Stromal cell of bone marrow (primary cell): ENCODE results near the gene STK32B.
"Not testable (repeated sequence)": the region's sequence is repeated elsewhere in the genome, so short reads cannot be mapped to it uniquely, and the experiment has no call there.

Experiments
- DNase-seq: peaks from one replicate; pipeline ENCODE4 v3.0.0-alpha.2; 2012; ENCODE audit warnings: low read depth

STK32B gene

GRCh38 chr4:5395781-5396180 lies 344.5 kb downstream of the STK32B start:
- no peak for DNase-seq

GRCh38 chr4:5398056-5398455 lies 346.8 kb downstream of the STK32B start:
- no peak for DNase-seq

- DNase-seq: no peak
These were observed 347.8 kb downstream of the STK32B start for GRCh38 chr4:5399124-5399523.

- no peak for DNase-seq
These were observed 348.6 kb downstream of the STK32B start for GRCh38 chr4:5399790-5400421.

- DNase-seq: no peak
These were observed 352.6 kb downstream of the STK32B start for GRCh38 chr4:5403746-5404497.

- peak; percentile 23 for DNase-seq
These were observed 358.0 kb downstream of the STK32B start for GRCh38 chr4:5409237-5409636.

- DNase-seq: no peak
These were observed 358.8 kb downstream of the STK32B start for GRCh38 chr4:5409972-5410618.

GRCh38 chr4:5412296-5412695 lies 361.0 kb downstream of the STK32B start:
- DNase-seq: no peak

GRCh38 chr4:5412751-5413150 lies 361.5 kb downstream of the STK32B start:
- DNase-seq: no peak

GRCh38 chr4:5416637-5417036 lies 365.4 kb downstream of the STK32B start:
- DNase-seq: no peak

- DNase-seq: no peak
These were observed 369.0 kb downstream of the STK32B start for GRCh38 chr4:5420266-5420665.

- DNase-seq: no peak
These were observed 370.1 kb downstream of the STK32B start for GRCh38 chr4:5421416-5421815.

GRCh38 chr4:5422195-5422594 lies 370.9 kb downstream of the STK32B start:
- no peak for DNase-seq

GRCh38 chr4:5423670-5424069 lies 372.4 kb downstream of the STK32B start:
- DNase-seq: no peak

- DNase-seq: no peak
These were observed 372.9 kb downstream of the STK32B start for GRCh38 chr4:5424211-5424610.

- no peak for DNase-seq
These were observed 373.6 kb downstream of the STK32B start for GRCh38 chr4:5424901-5425300.

- DNase-seq: no peak
These were observed 378.5 kb downstream of the STK32B start for GRCh38 chr4:5429747-5430146.

GRCh38 chr4:5433196-5433595 lies 381.9 kb downstream of the STK32B start:
- DNase-seq: no peak

- no peak for DNase-seq
These were observed 383.9 kb downstream of the STK32B start for GRCh38 chr4:5435201-5435600.

- no peak for DNase-seq
These were observed 384.5 kb downstream of the STK32B start for GRCh38 chr4:5435823-5436222.

- not testable (repeated sequence) for DNase-seq
These were observed 392.9 kb downstream of the STK32B start for GRCh38 chr4:5443976-5444802.

- no peak for DNase-seq
These were observed 393.7 kb downstream of the STK32B start for GRCh38 chr4:5444918-5445517.
